Vagina (tissue), 2 donors: ENCODE results near the gene MBP. TPM values are rescaled to one million over a fixed set of nuclear protein-coding genes. Genes with fewer than 3 reads are reported as not detected.

ENCODE experiments used
- DNase-seq, 2 donors: peaks; one replicate each; pipeline ENCODE4 v3.0.0-alpha.2; 2017; ENCODE audit errors: extremely low spot score in 2 of 2
- H3K27ac ChIP-seq: fragments of 200-600 bp; sonication (generic); one replicate; pipeline ENCODE4 v1.5.1; 2019
- H3K27me3 ChIP-seq: fragments of 200-600 bp; sonication (generic); one replicate; pipeline ENCODE4 v1.5.1; 2019
- H3K36me3 ChIP-seq, 2 donors: fragments of 200-600 bp; sonication (generic); one replicate each; pipeline ENCODE4 v1.5.1; 2017 to 2019
- H3K4me1 ChIP-seq: fragments of 200-600 bp; sonication (generic); one replicate; pipeline ENCODE4 v1.5.1; 2019
- H3K4me3 ChIP-seq, 2 donors: fragments of 200-600 bp; sonication (generic); 1 replicate in 1 of 2; 2 replicates in 1 of 2; pipeline ENCODE4 v1.5.1; 2016 to 2019
- H3K9me3 ChIP-seq: fragments of 200-600 bp; sonication (generic); one replicate; pipeline ENCODE4 v1.5.1; 2019
- POLR2A ChIP-seq, 2 donors: fragments of 450-650 bp; IDR thresholded peaks; one replicate each; pipeline ENCODE4 v1.6.1; 2017; ENCODE audit warnings: antibody characterized with exemption in 2 of 2, mild to moderate bottlenecking in 2 of 2, moderate library complexity in 2 of 2
- POLR2AphosphoS5 ChIP-seq, 2 donors: sonication (generic); formaldehyde crosslinking; IDR thresholded peaks; one replicate each; pipeline ENCODE4 v1.9.0; 2017; ENCODE audit warnings: antibody characterized with exemption in 2 of 2, mild to moderate bottlenecking in 2 of 2, low read depth in 1 of 2; ENCODE audit not compliant: insufficient read depth in 1 of 2
- intact Hi-C: fragments of 100-400 bp; cut with DNase I; formaldehyde crosslinking; loops from one replicate; pipeline ENCODE4 v1.15.1; 2023
- total RNA-seq: library from RNA; depleted of rRNA; stranded (reverse); fragments of >200 nt; gene quantifications from one replicate; pipeline ENCODE4 v1.2.3, GENCODE V29; 2016
- TF ChIP-seq, protein P1 (sequence below), 3 experiments: fragments of 450-650 bp in 2 of 3; fragments of 200-600 bp in 1 of 3; sonication (generic) in 1 of 3; IDR thresholded peaks; one replicate each; pipeline ENCODE4 v1.5.1; 2017 to 2019; ENCODE audit warnings: antibody characterized with exemption in 3 of 3, mild to moderate bottlenecking in 2 of 3, moderate library complexity in 2 of 3

The MBP gene
- total RNA-seq, 1 donor from 2014 or later, result 33.6 TPM

DNA sequence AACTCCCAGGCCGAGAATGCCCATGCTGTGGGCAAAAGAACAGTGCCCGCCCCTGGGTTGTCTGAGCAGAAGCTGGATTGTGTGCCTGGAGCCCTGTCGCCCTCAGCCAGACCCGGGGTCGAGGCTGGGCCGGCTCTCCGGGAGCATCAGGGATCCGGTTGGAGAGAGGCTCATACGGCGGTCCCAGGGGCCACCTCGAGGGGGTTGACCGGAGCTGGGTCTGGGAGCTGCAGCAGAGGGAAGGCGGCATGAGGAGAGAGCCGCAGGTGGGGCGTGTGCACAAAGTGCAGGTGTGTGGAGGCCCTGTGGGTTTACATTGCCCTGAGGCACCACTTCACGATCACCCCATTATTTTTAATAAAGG lies 39.5 kb downstream of the MBP start:
- Histone ChIP-seq H3K9me3 (no peaks in the 10 kb centered on the region), H3K4me3 (no peak overlapping the region), H3K27ac (no peak overlapping the region), H3K4me1 (peaks cover 39% of the 10 kb centered on the region), H3K27me3 (no peaks in the 10 kb centered on the region), H3K36me3 (no peaks in the 10 kb centered on the region)
- DNase-seq, result no peak
- TF ChIP-seq POLR2A (IDR thresholded peaks at IDR 0.05) (no peak), POLR2AphosphoS5 (IDR thresholded peaks at IDR 0.05; ENCODE audit: insufficient read depth in 1 of 2, low read depth in 1 of 2) (no peak)
- TF ChIP-seq, protein P1, sequence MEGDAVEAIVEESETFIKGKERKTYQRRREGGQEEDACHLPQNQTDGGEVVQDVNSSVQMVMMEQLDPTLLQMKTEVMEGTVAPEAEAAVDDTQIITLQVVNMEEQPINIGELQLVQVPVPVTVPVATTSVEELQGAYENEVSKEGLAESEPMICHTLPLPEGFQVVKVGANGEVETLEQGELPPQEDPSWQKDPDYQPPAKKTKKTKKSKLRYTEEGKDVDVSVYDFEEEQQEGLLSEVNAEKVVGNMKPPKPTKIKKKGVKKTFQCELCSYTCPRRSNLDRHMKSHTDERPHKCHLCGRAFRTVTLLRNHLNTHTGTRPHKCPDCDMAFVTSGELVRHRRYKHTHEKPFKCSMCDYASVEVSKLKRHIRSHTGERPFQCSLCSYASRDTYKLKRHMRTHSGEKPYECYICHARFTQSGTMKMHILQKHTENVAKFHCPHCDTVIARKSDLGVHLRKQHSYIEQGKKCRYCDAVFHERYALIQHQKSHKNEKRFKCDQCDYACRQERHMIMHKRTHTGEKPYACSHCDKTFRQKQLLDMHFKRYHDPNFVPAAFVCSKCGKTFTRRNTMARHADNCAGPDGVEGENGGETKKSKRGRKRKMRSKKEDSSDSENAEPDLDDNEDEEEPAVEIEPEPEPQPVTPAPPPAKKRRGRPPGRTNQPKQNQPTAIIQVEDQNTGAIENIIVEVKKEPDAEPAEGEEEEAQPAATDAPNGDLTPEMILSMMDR (IDR thresholded peaks at IDR 0.05), result no peak
- intact Hi-C loops, result no loop called here

DNA sequence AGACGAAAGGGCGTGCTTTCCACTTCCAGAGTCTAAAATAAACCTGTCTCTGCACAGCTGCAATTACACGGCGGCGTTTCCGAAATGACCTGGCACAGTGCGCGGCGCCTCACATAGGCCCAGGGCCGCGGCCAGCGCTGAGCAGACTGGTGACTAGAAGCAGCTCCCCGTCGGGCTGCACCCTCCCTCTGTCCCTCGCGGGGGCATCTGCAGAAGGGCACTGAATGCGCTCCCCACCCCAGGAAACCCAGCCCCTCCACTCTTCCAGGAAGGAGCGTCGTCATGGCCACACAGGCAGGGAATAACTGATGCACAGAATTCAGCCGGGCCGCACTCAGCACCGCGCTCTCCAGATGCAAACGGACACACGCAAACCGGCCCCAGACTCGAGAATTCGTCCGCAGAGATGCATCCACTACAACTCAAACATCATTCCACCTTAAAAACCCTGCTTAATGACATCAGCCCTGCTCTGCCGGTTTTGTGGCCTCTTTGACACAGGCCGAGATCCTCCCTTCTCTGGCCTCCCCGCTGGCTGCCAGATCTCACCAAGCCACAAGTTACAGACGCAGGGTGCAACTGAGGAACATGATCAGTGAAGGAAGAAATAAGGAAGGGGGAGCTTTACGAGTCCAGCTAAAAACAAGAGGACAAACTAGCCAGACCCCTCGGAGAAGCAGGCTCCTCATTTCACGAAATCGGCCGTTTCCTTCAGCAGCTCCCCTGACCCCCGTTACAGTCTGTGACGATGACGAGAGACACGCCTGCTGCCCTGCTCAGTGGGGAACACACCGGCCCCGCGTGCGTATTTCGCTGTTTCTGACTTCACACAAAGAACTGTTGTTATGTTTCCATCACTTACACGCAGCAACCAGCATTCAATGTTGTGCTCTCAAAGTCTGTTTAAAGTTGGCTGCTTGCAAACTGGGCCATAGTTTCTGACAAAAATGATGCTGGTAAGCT lies 40.2 kb downstream of the MBP start:
- Histone ChIP-seq H3K4me1 (peaks cover 39% of the 10 kb centered on the region), H3K27me3 (no peaks in the 10 kb centered on the region), H3K27ac (no peak overlapping the region), H3K9me3 (no peaks in the 10 kb centered on the region), H3K4me3 (no peak overlapping the region), H3K36me3 (no peaks in the 10 kb centered on the region)
- TF ChIP-seq, protein P1 (IDR thresholded peaks at IDR 0.05), result no peak
- TF ChIP-seq POLR2A (IDR thresholded peaks at IDR 0.05), result no peak
- TF ChIP-seq POLR2AphosphoS5 (IDR thresholded peaks at IDR 0.05; ENCODE audit: insufficient read depth in 1 of 2, low read depth in 1 of 2), result no peak
- intact Hi-C loops, result no loop called here
- peak in 1 of 2 donors; percentile 82 for DNase-seq

DNA sequence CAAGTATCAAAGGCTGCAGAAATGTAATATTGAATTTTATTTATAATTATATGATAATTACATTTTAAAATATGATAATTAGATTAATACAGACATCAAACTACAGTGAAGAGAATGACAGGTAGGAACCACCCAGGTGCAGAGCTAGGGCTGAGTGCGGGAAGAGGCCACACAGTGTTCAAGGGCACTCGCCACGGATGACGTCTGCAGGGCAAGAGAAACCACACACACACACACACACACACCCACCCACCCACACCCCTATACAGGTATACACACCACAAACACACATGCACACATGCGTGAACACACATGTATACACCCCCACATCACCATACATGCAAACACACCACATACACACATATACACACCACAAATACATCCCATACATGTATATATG lies 41.2 kb downstream of the MBP start:
- no peak for TF ChIP-seq POLR2AphosphoS5 (IDR thresholded peaks at IDR 0.05; ENCODE audit: insufficient read depth in 1 of 2, low read depth in 1 of 2)
- TF ChIP-seq, protein P1 (IDR thresholded peaks at IDR 0.05), result no peak
- TF ChIP-seq POLR2A (IDR thresholded peaks at IDR 0.05), result no peak
- Histone ChIP-seq H3K27ac (no peak overlapping the region), H3K4me3 (no peak overlapping the region), H3K27me3 (no peaks in the 10 kb centered on the region), H3K36me3 (no peaks in the 10 kb centered on the region), H3K4me1 (peaks cover 39% of the 10 kb centered on the region), H3K9me3 (no peaks in the 10 kb centered on the region)
- no peak for DNase-seq
- intact Hi-C loops, result no loop called here

DNA sequence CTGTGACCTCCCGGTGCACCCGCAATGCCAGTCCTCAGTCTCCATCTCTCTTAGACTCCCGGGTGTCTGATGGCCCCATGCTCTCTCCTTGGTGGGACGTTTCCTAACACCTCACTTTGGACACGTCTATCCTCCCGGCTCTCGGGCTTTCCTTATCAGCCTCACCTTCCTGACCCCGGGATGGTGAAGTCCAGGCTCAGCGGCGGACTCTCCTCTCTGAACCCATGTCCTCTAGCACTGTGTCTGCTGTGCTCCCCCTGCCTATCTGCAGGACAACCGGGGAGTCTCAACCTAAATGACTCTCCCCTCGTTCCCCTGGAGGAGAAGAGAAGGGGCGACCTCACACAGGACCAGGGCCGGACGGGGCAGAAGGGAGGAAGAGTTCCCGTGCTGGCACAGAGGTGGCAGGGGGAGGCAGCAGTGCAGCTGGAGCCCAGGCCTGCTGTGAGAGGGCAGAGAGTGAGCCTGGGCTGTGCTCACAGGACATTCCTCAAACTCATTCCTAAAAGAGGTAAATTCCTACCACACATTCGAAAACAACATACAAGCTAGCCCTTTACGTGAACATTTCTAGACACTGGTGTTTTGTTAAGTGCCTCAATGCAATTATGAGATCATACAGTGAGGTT lies 41.9 kb downstream of the MBP start:
- DNase-seq, result peak in 1 of 2 donors; percentile 80
- Histone ChIP-seq H3K4me3 (no peak overlapping the region), H3K27ac (no peak overlapping the region), H3K36me3 (no peaks in the 10 kb centered on the region), H3K4me1 (peaks cover 41% of the 10 kb centered on the region), H3K9me3 (no peaks in the 10 kb centered on the region), H3K27me3 (no peaks in the 10 kb centered on the region)
- TF ChIP-seq, protein P1 (IDR thresholded peaks at IDR 0.05), result no peak
- intact Hi-C loops, result no loop called here
